OCI-LY1 (cell line): ENCODE data around the gene IRX3.

Experiments used
- H2AFZ ChIP-seq: fragments of 200-600 bp; sonication (generic), shearing (Covaris generic); 2 replicates; pipeline ENCODE4 v1.6.0; 2014; ENCODE audit warnings: antibody characterized with exemption, mild to moderate bottlenecking, low read length
- H3F3A ChIP-seq: fragments of 200-600 bp; sonication (generic), shearing (Covaris generic); 2 replicates; pipeline ENCODE4 v1.6.0; 2014; ENCODE audit warnings: mild to moderate bottlenecking, antibody characterized with exemption, low read length, moderate library complexity; ENCODE audit not compliant: insufficient read depth
- H3K27ac ChIP-seq: fragments of 200-600 bp; sonication (generic); 2 replicates; pipeline ENCODE4 v1.5.1; 2014; ENCODE audit warnings: low read length, mixed run types, mild to moderate bottlenecking, low read depth; ENCODE audit not compliant: poor library complexity, severe bottlenecking
- H3K27me3 ChIP-seq: fragments of 200-600 bp; sonication (generic); 2 replicates; pipeline ENCODE4 v1.6.0; 2014; ENCODE audit warnings: antibody characterized with exemption, mild to moderate bottlenecking, low read length, moderate library complexity; ENCODE audit not compliant: insufficient read depth
- H3K36me3 ChIP-seq: fragments of 200-600 bp; sonication (generic); 2 replicates; pipeline ENCODE4 v1.6.1; 2014; ENCODE audit warnings: mild to moderate bottlenecking, antibody characterized with exemption, low read length, moderate library complexity, mixed read lengths; ENCODE audit not compliant: insufficient read depth
- H3K4me1 ChIP-seq: fragments of 200-600 bp; sonication (generic); 2 replicates; pipeline ENCODE4 v1.5.1; 2014; ENCODE audit warnings: mild to moderate bottlenecking, low read length, moderate library complexity; ENCODE audit not compliant: insufficient read depth, severe bottlenecking
- H3K4me2 ChIP-seq: fragments of 200-600 bp; sonication (generic), shearing (Covaris generic); 2 replicates; pipeline ENCODE4 v1.6.1; 2014; ENCODE audit warnings: low read length
- H3K4me3 ChIP-seq: fragments of 200-600 bp; sonication (generic); 2 replicates; pipeline ENCODE4 v1.5.1; 2014; ENCODE audit warnings: low read length, low read depth, mild to moderate bottlenecking, mixed read lengths; ENCODE audit not compliant: poor library complexity, severe bottlenecking
- H3K79me2 ChIP-seq: fragments of 200-600 bp; shearing (Covaris generic); 2 replicates; pipeline ENCODE4 v1.6.1; 2016; ENCODE audit warnings: mixed run types, low read length, mixed read lengths; ENCODE audit not compliant: insufficient read depth
- H3K9ac ChIP-seq: fragments of 200-600 bp; sonication (generic), shearing (Covaris generic); 2 replicates; pipeline ENCODE4 v1.6.1; 2014; ENCODE audit warnings: mild to moderate bottlenecking, low read length, mixed read lengths
- H3K9me2 ChIP-seq: fragments of 200-600 bp; sonication (generic), shearing (Covaris generic); 2 replicates; pipeline ENCODE4 v1.6.1; 2014; ENCODE audit warnings: low read depth, mild to moderate bottlenecking, low read length, mixed read lengths
- H3K9me3 ChIP-seq: fragments of 200-600 bp; shearing (Covaris generic); 2 replicates; pipeline ENCODE4 v1.6.1; 2014; ENCODE audit warnings: low read length, mixed read lengths
- H4K20me1 ChIP-seq: fragments of 200-600 bp; sonication (generic), shearing (Covaris generic); 2 replicates; pipeline ENCODE4 v1.6.0; 2016; ENCODE audit warnings: mild to moderate bottlenecking, low read length; ENCODE audit not compliant: insufficient read depth
- CTCF ChIP-seq: fragments of 200-600 bp; sonication (generic), shearing (Covaris generic); IDR thresholded peaks from 2 replicates; pipeline ENCODE4 v1.5.1; 2017; ENCODE audit warnings: mild to moderate bottlenecking, antibody characterized with exemption, low read length, moderate library complexity, mixed read lengths
- EZH2 ChIP-seq: fragments of 200-600 bp; sonication (generic), shearing (Covaris generic); IDR thresholded peaks from 2 replicates; pipeline ENCODE4 v1.8.0; 2017; ENCODE audit warnings: borderline replicate concordance, mixed run types, mild to moderate bottlenecking, antibody characterized with exemption, low read length, moderate library complexity, mixed read lengths

The IRX3 gene

GRCh38 chr16:54266363-54266955 lies 20.1 kb downstream of the IRX3 start:
- Histone ChIP-seq H3K36me3 (no peaks in the 10 kb centered on the region), H3K9ac (no peak overlapping the region), H3K4me3 (no peak overlapping the region), H3K4me2 (no peak overlapping the region), H3K4me1 (no peaks in the 10 kb centered on the region), H3K9me3 (no peaks in the 10 kb centered on the region), H3K79me2 (no peaks in the 10 kb centered on the region), H4K20me1 (no peaks in the 10 kb centered on the region), H3F3A (no peaks in the 10 kb centered on the region), H3K27me3 (no peaks in the 10 kb centered on the region), H2AFZ (no peak overlapping the region), H3K27ac (no peak overlapping the region), H3K9me2 (no peaks in the 10 kb centered on the region)
- TF ChIP-seq EZH2 = no peak
- TF ChIP-seq CTCF = no peak

GRCh38 chr16:54265575-54266107 lies 20.9 kb downstream of the IRX3 start:
- Histone ChIP-seq H3K4me2 (no peak overlapping the region), H3K27ac (no peak overlapping the region), H3K79me2 (no peaks in the 10 kb centered on the region), H3F3A (no peaks in the 10 kb centered on the region), H3K9ac (no peak overlapping the region), H3K9me2 (no peaks in the 10 kb centered on the region), H2AFZ (no peak overlapping the region), H4K20me1 (no peaks in the 10 kb centered on the region), H3K4me1 (no peaks in the 10 kb centered on the region), H3K4me3 (no peak overlapping the region), H3K9me3 (no peaks in the 10 kb centered on the region), H3K27me3 (no peaks in the 10 kb centered on the region), H3K36me3 (no peaks in the 10 kb centered on the region)
- TF ChIP-seq EZH2 (no peak), CTCF (no peak)

GRCh38 chr16:54253118-54253517 lies 33.5 kb downstream of the IRX3 start:
- Histone ChIP-seq H3K9me2 (no peaks in the 10 kb centered on the region), H3K4me3 (no peak overlapping the region), H3K36me3 (no peaks in the 10 kb centered on the region), H3K27me3 (no peaks in the 10 kb centered on the region), H3F3A (no peaks in the 10 kb centered on the region), H3K9ac (no peak overlapping the region), H3K4me2 (no peak overlapping the region), H3K4me1 (no peaks in the 10 kb centered on the region), H2AFZ (no peak overlapping the region), H3K79me2 (no peaks in the 10 kb centered on the region), H3K9me3 (no peaks in the 10 kb centered on the region), H4K20me1 (no peaks in the 10 kb centered on the region), H3K27ac (no peak overlapping the region)
- TF ChIP-seq EZH2 = no peak
- TF ChIP-seq CTCF = no peak
